ENCODE results near the gene CTXN1.

Gene CTXN1

DNA sequence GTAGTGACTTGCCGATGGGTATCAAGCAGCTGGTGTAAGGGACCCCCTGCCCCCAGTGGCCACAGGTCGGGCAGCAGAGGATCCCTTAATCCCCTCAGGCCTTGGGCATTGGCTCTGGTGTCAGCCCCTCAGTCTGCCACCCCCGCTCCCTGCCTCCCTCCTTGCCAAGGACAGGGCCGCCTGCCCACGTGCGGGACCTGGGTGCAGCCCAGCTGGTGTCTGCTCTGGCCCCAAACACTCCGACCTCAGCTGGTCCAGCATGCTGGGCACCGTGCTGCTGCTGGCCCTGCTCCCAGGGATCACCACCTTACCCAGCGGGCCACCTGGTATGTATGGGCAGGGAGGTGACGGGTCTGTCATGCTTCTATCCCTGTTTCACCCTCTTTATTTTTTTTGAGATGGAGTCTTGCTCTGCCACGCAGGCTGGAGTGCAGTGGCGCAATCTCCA, 11.3 kb downstream of the CTXN1 start, which contains the start of gene TGFBR3L:
TGFBR3L (plus strand) TSS at position 233 of the 448 bp plus-strand sequence.
- TF ChIP-seq, protein P1, sequence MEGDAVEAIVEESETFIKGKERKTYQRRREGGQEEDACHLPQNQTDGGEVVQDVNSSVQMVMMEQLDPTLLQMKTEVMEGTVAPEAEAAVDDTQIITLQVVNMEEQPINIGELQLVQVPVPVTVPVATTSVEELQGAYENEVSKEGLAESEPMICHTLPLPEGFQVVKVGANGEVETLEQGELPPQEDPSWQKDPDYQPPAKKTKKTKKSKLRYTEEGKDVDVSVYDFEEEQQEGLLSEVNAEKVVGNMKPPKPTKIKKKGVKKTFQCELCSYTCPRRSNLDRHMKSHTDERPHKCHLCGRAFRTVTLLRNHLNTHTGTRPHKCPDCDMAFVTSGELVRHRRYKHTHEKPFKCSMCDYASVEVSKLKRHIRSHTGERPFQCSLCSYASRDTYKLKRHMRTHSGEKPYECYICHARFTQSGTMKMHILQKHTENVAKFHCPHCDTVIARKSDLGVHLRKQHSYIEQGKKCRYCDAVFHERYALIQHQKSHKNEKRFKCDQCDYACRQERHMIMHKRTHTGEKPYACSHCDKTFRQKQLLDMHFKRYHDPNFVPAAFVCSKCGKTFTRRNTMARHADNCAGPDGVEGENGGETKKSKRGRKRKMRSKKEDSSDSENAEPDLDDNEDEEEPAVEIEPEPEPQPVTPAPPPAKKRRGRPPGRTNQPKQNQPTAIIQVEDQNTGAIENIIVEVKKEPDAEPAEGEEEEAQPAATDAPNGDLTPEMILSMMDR (IDR thresholded peaks at IDR 0.05; ENCODE audit: low read depth, low read length), result no peak
- no peak within 1 kb of the TSS for H3K4me3 ChIP-seq (ENCODE audit: low read depth, low read length)

DNA sequence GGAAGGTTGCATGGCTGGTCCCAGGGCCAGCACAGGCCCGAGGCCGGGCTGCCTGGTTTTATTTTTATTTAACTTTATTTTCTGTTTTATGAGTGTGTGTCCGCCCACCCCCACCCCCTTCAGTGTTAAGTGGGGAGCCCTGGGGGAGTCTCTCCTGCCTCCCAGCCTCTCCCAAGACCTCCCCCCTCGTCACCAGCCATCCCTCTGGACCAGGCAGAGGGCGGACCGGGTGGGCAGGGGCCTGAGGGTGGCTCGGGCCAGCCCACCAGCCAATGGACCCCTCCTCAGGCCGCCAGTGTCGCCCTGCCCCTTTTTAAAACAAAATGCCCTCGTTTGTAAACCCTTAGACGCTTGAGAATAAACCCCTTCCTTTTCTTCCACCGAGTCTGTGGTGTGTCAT, 11.8 kb downstream of the CTXN1 start:
- H3K4me3 ChIP-seq (ENCODE audit: low read depth, low read length), result no peak overlapping the region
- TF ChIP-seq, protein P1 (IDR thresholded peaks at IDR 0.05; ENCODE audit: low read depth, low read length), result no peak

DNA sequence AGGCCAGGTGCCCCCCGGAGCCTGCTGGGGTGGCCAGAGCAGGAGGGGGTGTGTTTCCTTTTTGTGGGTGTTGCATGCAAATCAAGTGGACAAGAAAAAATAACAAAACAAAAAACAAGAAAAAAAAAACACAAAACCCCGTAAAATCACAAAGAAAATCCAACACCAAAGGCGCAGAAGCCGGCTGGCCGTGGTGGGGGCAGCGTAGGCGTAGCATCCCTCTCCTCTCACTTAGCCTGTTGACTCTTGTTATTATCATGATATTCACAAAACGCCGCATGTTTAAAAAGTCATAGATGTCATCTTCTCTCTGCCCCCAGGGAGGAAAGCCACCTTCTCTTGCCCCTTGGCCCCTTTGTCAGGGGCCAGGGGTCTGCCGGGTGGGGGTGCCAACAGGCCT, 12.3 kb downstream of the CTXN1 start:
- no peak overlapping the region for H3K4me3 ChIP-seq (ENCODE audit: low read depth, low read length)
- TF ChIP-seq, protein P1 (IDR thresholded peaks at IDR 0.05; ENCODE audit: low read depth, low read length), result no peak

DNA sequence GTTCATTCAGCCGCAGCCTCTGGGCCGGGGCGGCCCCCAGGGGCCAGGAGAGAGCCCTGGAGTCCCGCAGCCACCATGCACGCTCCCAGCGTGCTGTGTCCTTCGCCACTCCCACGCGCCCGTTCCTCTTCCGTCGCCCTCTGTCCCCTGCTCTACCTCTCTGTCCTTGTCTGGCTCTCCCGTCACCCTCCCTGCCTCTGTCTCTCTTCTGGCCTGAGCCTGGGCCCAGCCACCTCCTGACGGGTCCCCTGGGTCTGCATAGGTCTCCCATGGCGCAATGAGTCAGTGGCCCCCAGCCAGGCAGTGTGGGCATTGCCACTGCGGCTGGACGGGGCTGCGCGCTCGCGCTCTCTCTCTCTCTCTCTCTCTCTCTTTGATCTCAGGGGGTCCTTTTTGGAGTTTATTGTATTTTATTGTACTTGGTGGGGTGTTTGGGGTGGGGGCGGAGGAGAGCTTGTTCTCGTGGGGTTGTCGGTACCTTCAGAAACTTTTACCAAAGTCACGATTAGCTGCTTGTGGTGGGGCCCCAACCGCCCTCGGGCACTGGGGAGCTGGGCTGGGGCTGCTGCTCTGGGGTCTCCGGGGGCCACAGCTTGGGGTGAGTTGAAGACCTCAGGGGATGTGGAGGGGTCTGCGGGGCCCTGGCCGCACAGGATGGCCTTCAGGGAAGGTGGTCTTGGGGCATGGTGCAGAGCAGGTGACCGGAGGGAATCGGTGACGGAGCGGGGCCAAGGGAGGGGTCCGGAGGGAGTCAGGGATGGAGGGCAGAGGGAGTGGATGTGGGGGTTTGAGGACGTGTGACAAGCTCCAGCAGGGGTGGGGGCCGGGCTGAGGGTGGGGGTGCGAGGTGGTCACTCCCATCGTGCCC, 13.0 kb downstream of the CTXN1 start:
- TF ChIP-seq, protein P1 (IDR thresholded peaks at IDR 0.05; ENCODE audit: low read depth, low read length), result no peak
- no peak overlapping the region for H3K4me3 ChIP-seq (ENCODE audit: low read depth, low read length)

DNA sequence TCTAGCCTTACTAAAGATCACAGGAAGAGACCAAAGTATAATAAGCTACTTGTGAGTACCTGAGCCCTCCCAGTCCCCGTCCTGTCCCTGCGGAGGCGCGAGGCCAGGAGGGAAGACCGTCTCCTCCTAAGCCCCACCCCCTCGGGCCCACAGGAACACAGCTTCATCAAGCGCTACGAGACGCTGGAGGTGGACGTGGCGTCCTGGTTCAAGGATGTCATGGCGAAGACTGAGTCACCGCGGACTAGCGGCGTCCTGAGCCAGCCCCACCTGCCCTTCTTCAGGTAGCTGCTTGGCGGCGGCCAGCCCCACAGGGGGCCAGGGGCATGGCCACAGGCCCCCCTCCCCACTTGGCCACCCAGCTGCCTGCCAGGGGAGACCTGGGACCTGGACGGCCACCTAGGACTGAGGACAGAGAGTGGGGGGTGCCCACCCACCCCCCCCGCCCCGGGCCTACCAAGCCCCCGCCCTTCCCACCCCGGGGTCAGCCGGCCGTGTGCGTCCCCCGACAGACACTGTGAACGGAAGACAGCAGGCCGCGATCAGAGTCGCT, 13.7 kb downstream of the CTXN1 start:
- no peak overlapping the region for H3K4me3 ChIP-seq (ENCODE audit: low read depth, low read length)

DNA sequence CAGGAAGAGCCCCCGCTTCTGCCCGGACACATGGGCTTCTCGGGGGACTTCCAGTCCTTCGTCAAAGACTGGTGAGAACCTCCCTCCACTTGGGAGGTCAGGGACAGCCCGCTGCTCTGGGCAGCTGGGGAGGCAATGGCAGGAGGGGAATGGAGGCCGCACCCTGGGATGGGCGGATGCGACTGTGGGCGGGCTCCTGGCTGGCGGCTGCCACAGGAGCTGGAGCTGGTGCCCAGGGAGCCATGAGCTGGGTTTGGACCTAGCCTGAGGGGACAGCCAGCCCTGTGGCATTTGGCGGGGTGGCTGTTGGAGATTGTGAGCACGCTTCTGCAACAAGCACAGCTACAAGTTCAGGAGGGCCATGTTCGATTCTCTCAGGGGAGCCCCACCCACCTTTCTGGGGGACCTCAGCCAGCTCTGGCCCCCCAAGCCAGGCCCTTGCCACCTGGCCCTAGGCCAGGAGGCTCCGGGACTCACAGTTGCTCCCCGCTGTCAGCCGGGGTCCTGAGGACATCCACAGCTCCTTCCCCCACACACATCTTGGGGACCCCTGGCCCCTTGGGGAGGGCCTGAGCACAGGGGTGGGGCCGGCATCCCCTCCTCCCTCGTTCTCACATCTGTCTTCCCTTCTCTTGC, 14.3 kb downstream of the CTXN1 start:
- H3K4me3 ChIP-seq (ENCODE audit: low read depth, low read length), result no peak overlapping the region
- TF ChIP-seq, protein P1 (IDR thresholded peaks at IDR 0.05; ENCODE audit: low read depth, low read length), result no peak

More for the DNA sequence above, 13.7 kb downstream of the CTXN1 start:
- TF ChIP-seq, protein P1 (IDR thresholded peaks at IDR 0.05; ENCODE audit: low read depth, low read length), result no peak

All from WI38 (cell line).